ENCODE measurements around the gene SLC7A5.

Gene SLC7A5

DNA sequence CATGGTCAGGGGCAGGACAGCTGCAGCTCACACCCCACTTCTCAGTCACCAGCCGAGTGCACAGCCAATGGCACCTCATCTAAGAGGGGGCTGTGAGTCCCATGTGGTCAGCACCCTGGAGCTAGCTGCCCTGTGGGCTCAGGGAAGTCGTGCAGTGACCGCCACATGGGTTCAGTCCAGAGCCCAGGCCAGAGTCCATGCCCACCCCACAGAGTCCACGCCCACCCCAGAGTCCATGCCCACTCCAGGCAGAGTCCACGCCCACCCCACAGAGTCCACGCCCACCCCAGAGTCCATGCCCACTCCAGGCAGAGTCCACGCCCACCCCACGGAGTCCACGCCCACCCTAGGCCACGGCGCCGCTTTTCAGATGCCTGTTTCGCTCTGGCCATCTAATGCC lies 24.1 kb downstream of the SLC7A5 start:
- no peak overlapping the region for H3K4me3 ChIP-seq (ENCODE audit: low read depth in 1 of 2, low read length in 2 of 2)
- no peaks in the 10 kb centered on the region for H3K36me3 ChIP-seq (ENCODE audit: control insufficient read depth in 1 of 2, insufficient read depth in 2 of 2, low read length in 2 of 2)
- no peak overlapping the region for H3K27ac ChIP-seq (ENCODE audit: low read depth, low read length)
- H3K9ac ChIP-seq (ENCODE audit: low read depth in 1 of 2, low read length in 2 of 2) = no peak overlapping the region
- peaks cover 55 to 57% of the 10 kb centered on the region in 2 donors for H3K4me1 ChIP-seq (ENCODE audit: control insufficient read depth in 1 of 2, insufficient read depth in 2 of 2, low read length in 2 of 2)
- no peaks in the 10 kb centered on the region for H3K27me3 ChIP-seq (ENCODE audit: control insufficient read depth in 1 of 2, insufficient read depth in 2 of 2, low read length in 2 of 2)
- no peaks in the 10 kb centered on the region for H3K9me3 ChIP-seq (ENCODE audit: control insufficient read depth in 1 of 2, low read length in 2 of 2)

DNA sequence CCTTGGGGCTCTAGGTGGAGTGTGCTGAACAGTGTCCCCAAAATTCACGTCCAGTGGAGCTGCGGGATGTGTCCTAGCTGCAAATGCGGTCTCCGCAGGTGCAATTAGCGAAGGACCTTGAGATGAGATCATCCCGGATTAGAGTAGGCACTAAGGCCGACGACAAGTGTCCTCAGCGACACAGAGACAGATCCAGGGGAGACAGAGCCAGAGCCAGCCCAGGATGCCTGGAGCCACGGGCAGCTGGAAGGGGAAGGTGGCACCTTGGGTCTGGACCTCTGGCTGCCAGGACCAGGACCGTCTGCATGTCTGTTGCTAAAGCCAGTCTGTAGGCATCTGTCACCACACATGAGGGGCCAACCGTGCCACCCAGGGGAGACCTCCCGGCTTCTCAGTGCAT lies 24.5 kb downstream of the SLC7A5 start:
- Histone ChIP-seq H3K27ac (ENCODE audit: low read depth, low read length) (no peak overlapping the region), H3K4me3 (ENCODE audit: low read depth in 1 of 2, low read length in 2 of 2) (no peak overlapping the region), H3K36me3 (ENCODE audit: control insufficient read depth in 1 of 2, insufficient read depth in 2 of 2, low read length in 2 of 2) (no peaks in the 10 kb centered on the region), H3K4me1 (ENCODE audit: control insufficient read depth in 1 of 2, insufficient read depth in 2 of 2, low read length in 2 of 2) (peaks cover 52 to 57% of the 10 kb centered on the region in 2 donors), H3K9me3 (ENCODE audit: control insufficient read depth in 1 of 2, low read length in 2 of 2) (no peaks in the 10 kb centered on the region), H3K27me3 (ENCODE audit: control insufficient read depth in 1 of 2, insufficient read depth in 2 of 2, low read length in 2 of 2) (no peaks in the 10 kb centered on the region), H3K9ac (ENCODE audit: low read depth in 1 of 2, low read length in 2 of 2) (no peak overlapping the region)

- Histone ChIP-seq H3K9ac (ENCODE audit: low read depth in 1 of 2, low read length in 2 of 2) (no peak overlapping the region), H3K4me3 (ENCODE audit: low read depth in 1 of 2, low read length in 2 of 2) (no peak overlapping the region), H3K9me3 (ENCODE audit: control insufficient read depth in 1 of 2, low read length in 2 of 2) (no peaks in the 10 kb centered on the region), H3K36me3 (ENCODE audit: control insufficient read depth in 1 of 2, insufficient read depth in 2 of 2, low read length in 2 of 2) (peaks cover 0 to 5% of the 10 kb centered on the region in 2 donors), H3K27me3 (ENCODE audit: control insufficient read depth in 1 of 2, insufficient read depth in 2 of 2, low read length in 2 of 2) (no peaks in the 10 kb centered on the region), H3K27ac (ENCODE audit: low read depth, low read length) (no peak overlapping the region), H3K4me1 (ENCODE audit: control insufficient read depth in 1 of 2, insufficient read depth in 2 of 2, low read length in 2 of 2) (peaks cover 52 to 57% of the 10 kb centered on the region in 2 donors)
Measured at GRCh38 chr16:87844120-87844733, 25.1 kb downstream of the SLC7A5 start.

DNA sequence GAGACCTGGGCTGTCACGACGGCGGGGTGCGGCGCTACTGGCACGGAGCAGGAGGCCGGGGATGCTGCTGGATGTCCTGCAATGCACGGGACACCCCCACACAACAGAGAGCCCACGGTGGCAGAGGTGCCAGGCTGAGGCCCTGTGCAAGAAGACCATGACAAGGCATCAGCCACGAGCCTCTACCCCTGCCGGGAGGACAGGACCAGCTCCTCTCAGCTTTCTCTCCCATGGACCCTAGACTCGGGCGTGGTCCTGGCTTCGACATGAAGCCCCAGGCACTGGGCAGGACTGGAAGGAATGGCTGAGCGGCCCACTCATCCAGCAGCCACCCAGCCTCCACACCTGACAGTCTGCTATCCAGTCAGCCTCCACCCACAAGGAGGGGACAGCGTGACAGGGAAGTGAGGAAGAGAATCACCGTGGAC lies 25.6 kb downstream of the SLC7A5 start:
- Histone ChIP-seq H3K36me3 (ENCODE audit: control insufficient read depth in 1 of 2, insufficient read depth in 2 of 2, low read length in 2 of 2) (peaks cover 0 to 5% of the 10 kb centered on the region in 2 donors), H3K4me1 (ENCODE audit: control insufficient read depth in 1 of 2, insufficient read depth in 2 of 2, low read length in 2 of 2) (peaks cover 52 to 57% of the 10 kb centered on the region in 2 donors), H3K9ac (ENCODE audit: low read depth in 1 of 2, low read length in 2 of 2) (no peak overlapping the region), H3K4me3 (ENCODE audit: low read depth in 1 of 2, low read length in 2 of 2) (no peak overlapping the region), H3K27me3 (ENCODE audit: control insufficient read depth in 1 of 2, insufficient read depth in 2 of 2, low read length in 2 of 2) (no peaks in the 10 kb centered on the region), H3K9me3 (ENCODE audit: control insufficient read depth in 1 of 2, low read length in 2 of 2) (no peaks in the 10 kb centered on the region), H3K27ac (ENCODE audit: low read depth, low read length) (no peak overlapping the region)

DNA sequence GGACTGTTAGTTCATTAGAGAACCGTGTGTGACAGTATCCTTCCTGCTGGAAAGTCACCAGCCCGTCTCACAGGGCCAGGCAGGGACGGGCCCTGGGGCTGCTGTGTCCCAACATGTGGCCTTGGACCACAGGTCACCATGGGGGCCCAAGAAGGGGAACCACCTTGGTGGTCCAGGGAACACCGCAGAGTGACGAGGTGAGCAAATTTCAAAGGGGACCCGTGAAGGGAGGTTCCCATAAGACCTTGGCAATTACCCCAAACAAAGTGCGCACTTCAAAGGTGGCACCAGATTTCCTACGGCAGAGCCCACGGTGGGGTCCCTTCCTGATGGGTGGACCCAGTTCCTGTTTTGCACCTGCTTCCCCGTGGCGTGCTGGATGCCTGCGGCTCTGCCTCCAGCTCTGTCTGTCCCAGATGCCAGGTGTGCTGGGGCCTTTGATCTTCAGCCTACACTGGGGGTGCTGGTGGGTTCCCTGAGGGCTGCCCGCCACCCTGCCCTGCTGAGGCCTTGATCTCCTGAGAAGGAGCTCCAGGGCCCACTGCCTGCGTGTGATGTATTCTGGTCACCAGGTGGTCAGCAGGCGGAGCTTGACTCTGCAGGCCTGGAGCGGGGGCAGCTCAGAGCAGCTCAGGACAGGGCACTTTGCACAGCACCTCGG lies 27.0 kb downstream of the SLC7A5 start:
- H3K27ac ChIP-seq (ENCODE audit: low read depth, low read length) = no peak overlapping the region
- peaks cover 49 to 53% of the 10 kb centered on the region in 2 donors for H3K4me1 ChIP-seq (ENCODE audit: control insufficient read depth in 1 of 2, insufficient read depth in 2 of 2, low read length in 2 of 2)
- peak overlapping the region; percentile 2 to 54 for H3K9ac ChIP-seq (ENCODE audit: low read depth in 1 of 2, low read length in 2 of 2)
- H3K36me3 ChIP-seq (ENCODE audit: control insufficient read depth in 1 of 2, insufficient read depth in 2 of 2, low read length in 2 of 2) = peaks cover 0 to 9% of the 10 kb centered on the region in 2 donors
- no peaks in the 10 kb centered on the region for H3K9me3 ChIP-seq (ENCODE audit: control insufficient read depth in 1 of 2, low read length in 2 of 2)
- H3K4me3 ChIP-seq (ENCODE audit: low read depth in 1 of 2, low read length in 2 of 2) = peak overlapping the region; percentile 31 to 34
- H3K27me3 ChIP-seq (ENCODE audit: control insufficient read depth in 1 of 2, insufficient read depth in 2 of 2, low read length in 2 of 2) = no peaks in the 10 kb centered on the region

- H3K9ac ChIP-seq (ENCODE audit: low read depth in 1 of 2, low read length in 2 of 2) = peak overlapping the region; percentile 18 to 54
- H3K36me3 ChIP-seq (ENCODE audit: control insufficient read depth in 1 of 2, insufficient read depth in 2 of 2, low read length in 2 of 2) = peaks cover 0 to 17% of the 10 kb centered on the region in 2 donors
- H3K9me3 ChIP-seq (ENCODE audit: control insufficient read depth in 1 of 2, low read length in 2 of 2) = no peaks in the 10 kb centered on the region
- H3K4me3 ChIP-seq (ENCODE audit: low read depth in 1 of 2, low read length in 2 of 2) = peak overlapping the region in 1 of 2 donors; percentile 31
- no peak overlapping the region for H3K27ac ChIP-seq (ENCODE audit: low read depth, low read length)
- H3K27me3 ChIP-seq (ENCODE audit: control insufficient read depth in 1 of 2, insufficient read depth in 2 of 2, low read length in 2 of 2) = no peaks in the 10 kb centered on the region
- H3K4me1 ChIP-seq (ENCODE audit: control insufficient read depth in 1 of 2, insufficient read depth in 2 of 2, low read length in 2 of 2) = peaks cover 47 to 48% of the 10 kb centered on the region in 2 donors
Measured at GRCh38 chr16:87841340-87842208, 27.7 kb downstream of the SLC7A5 start.

- no peaks in the 10 kb centered on the region for H3K27me3 ChIP-seq (ENCODE audit: control insufficient read depth in 1 of 2, insufficient read depth in 2 of 2, low read length in 2 of 2)
- H3K27ac ChIP-seq (ENCODE audit: low read depth, low read length) = no peak overlapping the region
- H3K9me3 ChIP-seq (ENCODE audit: control insufficient read depth in 1 of 2, low read length in 2 of 2) = no peaks in the 10 kb centered on the region
- no peak overlapping the region for H3K4me3 ChIP-seq (ENCODE audit: low read depth in 1 of 2, low read length in 2 of 2)
- H3K4me1 ChIP-seq (ENCODE audit: control insufficient read depth in 1 of 2, insufficient read depth in 2 of 2, low read length in 2 of 2) = peaks cover 47 to 48% of the 10 kb centered on the region in 2 donors
- peak overlapping the region in 1 of 2 donors; percentile 29 for H3K9ac ChIP-seq (ENCODE audit: low read depth in 1 of 2, low read length in 2 of 2)
- H3K36me3 ChIP-seq (ENCODE audit: control insufficient read depth in 1 of 2, insufficient read depth in 2 of 2, low read length in 2 of 2) = peaks cover 2 to 27% of the 10 kb centered on the region in 2 donors
Measured at GRCh38 chr16:87840271-87840978, 28.9 kb downstream of the SLC7A5 start.

GRCh38 chr16:87839542-87840270 lies 29.6 kb downstream of the SLC7A5 start:
- H3K27ac ChIP-seq (ENCODE audit: low read depth, low read length) = no peak overlapping the region
- peaks cover 2 to 29% of the 10 kb centered on the region in 2 donors for H3K36me3 ChIP-seq (ENCODE audit: control insufficient read depth in 1 of 2, insufficient read depth in 2 of 2, low read length in 2 of 2)
- no peaks in the 10 kb centered on the region for H3K27me3 ChIP-seq (ENCODE audit: control insufficient read depth in 1 of 2, insufficient read depth in 2 of 2, low read length in 2 of 2)
- peaks cover 47 to 48% of the 10 kb centered on the region in 2 donors for H3K4me1 ChIP-seq (ENCODE audit: control insufficient read depth in 1 of 2, insufficient read depth in 2 of 2, low read length in 2 of 2)
- H3K4me3 ChIP-seq (ENCODE audit: low read depth in 1 of 2, low read length in 2 of 2) = no peak overlapping the region
- H3K9me3 ChIP-seq (ENCODE audit: control insufficient read depth in 1 of 2, low read length in 2 of 2) = no peaks in the 10 kb centered on the region
- H3K9ac ChIP-seq (ENCODE audit: low read depth in 1 of 2, low read length in 2 of 2) = peak overlapping the region; percentile 28 to 29
